Body of pancreas (tissue), 4 donors: ENCODE measurements around the gene TMEM40. TPM values are rescaled to one million over a fixed set of nuclear protein-coding genes. Genes with fewer than 3 reads are reported as not detected.

Experiments
- ATAC-seq: fragments of 150-250 bp; one replicate; pipeline ENCODE4 v1.9.1; 2016
- DNase-seq, 4 donors: peaks; one replicate each; pipeline ENCODE4 v3.0.0-alpha.2; 2019
- H3K27ac ChIP-seq, 4 donors: fragments of 200-600 bp; sonication (generic); 1 replicate in 3 of 4; 2 replicates in 1 of 4; pipeline versions ENCODE4 v1.5.1 to v1.6.1; 2016 to 2019; ENCODE audit warnings: mild to moderate bottlenecking in 1 of 4, mixed read lengths in 1 of 4, moderate library complexity in 1 of 4
- H3K27me3 ChIP-seq, 2 donors: fragments of 200-600 bp; sonication (generic); one replicate each; pipeline ENCODE4 v1.6.0; 2016; ENCODE audit warnings: mild to moderate bottlenecking in 1 of 2
- H3K36me3 ChIP-seq, 2 donors: fragments of 200-600 bp; sonication (generic); replicated peaks in 1 of 2; 2 replicates each; pipeline ENCODE4 v1.5.1; 2016; ENCODE audit warnings: low read depth in 2 of 2; ENCODE audit not compliant: insufficient read depth in 1 of 2
- H3K4me1 ChIP-seq: fragments of 200-600 bp; sonication (generic); one replicate; pipeline ENCODE4 v1.6.0; 2016
- H3K4me3 ChIP-seq, 2 donors: fragments of 200-600 bp; sonication (generic); 1 replicate in 1 of 2; 2 replicates in 1 of 2; pipeline ENCODE4 v1.5.1; 2016 to 2019
- H3K9me3 ChIP-seq, 3 donors: fragments of 200-600 bp; sonication (generic); 1 replicate in 2 of 3; 2 replicates in 1 of 3; pipeline ENCODE4 v1.5.1; 2016
- CTCF ChIP-seq, 7 experiments: fragments of 450-650 bp in 4 of 7; fragments of 200-600 bp in 3 of 7; sonication (generic) in 3 of 7; IDR thresholded peaks; one replicate each; pipeline ENCODE4 v1.5.1; 2016 to 2019; ENCODE audit warnings: antibody characterized with exemption in 7 of 7
- POLR2A ChIP-seq, 3 donors: fragments of 450-650 bp; IDR thresholded peaks; one replicate each; pipeline ENCODE4 v1.6.1; 2016; ENCODE audit warnings: antibody characterized with exemption in 3 of 3, mild to moderate bottlenecking in 2 of 3
- whole genome bisulfite sequencing, 2 donors: methylation state at CpG; one replicate each; pipeline ENCODE4 v1.1.5; 2017; 5-methylcytosine and 5-hydroxymethylcytosine counted together
- intact Hi-C: fragments of 100-400 bp; cut with DNase I; formaldehyde crosslinking; loops from one replicate; pipeline ENCODE4 v1.15.1; 2023
- total RNA-seq, 2 donors: library from RNA; depleted of rRNA; stranded (reverse); fragments of >200 nt; gene quantifications; one replicate each; pipeline ENCODE4 v1.1.0, GENCODE V29; 2016

The TMEM40 gene
- total RNA-seq, 2 donors from 2014 or later, result not detected

GRCh38 chr3:12700800-12701199, 58.3 kb downstream of the TMEM40 start:
- Histone ChIP-seq H3K27ac (no peak overlapping the region), H3K4me1 (no peaks in the 10 kb centered on the region), H3K36me3 (no peaks in the 10 kb centered on the region), H3K27me3 (no peaks in the 10 kb centered on the region), H3K9me3 (no peaks in the 10 kb centered on the region), H3K4me3 (no peak overlapping the region)
- DNase-seq, result no peak
- no peak for TF ChIP-seq CTCF (IDR thresholded peaks at IDR 0.05)
- no peak for TF ChIP-seq POLR2A (IDR thresholded peaks at IDR 0.05)
- intact Hi-C loops, result no loop called here
- ATAC-seq, result no peak
- 75 to 89% methylated on average over 2 of the region's 2 CpGs for WGBS, 2 donors

GRCh38 chr3:12695916-12696315, 63.1 kb downstream of the TMEM40 start:
- Histone ChIP-seq H3K9me3 (no peaks in the 10 kb centered on the region), H3K27me3 (no peaks in the 10 kb centered on the region), H3K4me3 (no peak overlapping the region), H3K27ac (no peak overlapping the region), H3K36me3 (no peaks in the 10 kb centered on the region), H3K4me1 (peaks cover 4% of the 10 kb centered on the region)
- WGBS, 2 donors, result 54 to 65% methylated on average over 2 of the region's 2 CpGs
- ATAC-seq (no peak), DNase-seq (no peak)
- intact Hi-C loops, result no loop called here
- TF ChIP-seq CTCF (IDR thresholded peaks at IDR 0.05) (no peak), POLR2A (IDR thresholded peaks at IDR 0.05) (no peak)

- Histone ChIP-seq H3K4me1 (peaks cover 4% of the 10 kb centered on the region), H3K4me3 (no peak overlapping the region), H3K27ac (no peak overlapping the region), H3K9me3 (no peaks in the 10 kb centered on the region), H3K36me3 (no peaks in the 10 kb centered on the region), H3K27me3 (no peaks in the 10 kb centered on the region)
- TF ChIP-seq POLR2A (IDR thresholded peaks at IDR 0.05) (no peak), CTCF (IDR thresholded peaks at IDR 0.05) (no peak)
- DNase-seq (no peak), ATAC-seq (no peak)
- intact Hi-C loops, result no loop called here
- WGBS, 2 donors, result 95 to 98% methylated on average over 3 of the region's 3 CpGs
Measured at GRCh38 chr3:12695112-12695511, 63.9 kb downstream of the TMEM40 start.

- no peaks in the 10 kb centered on the region for H3K36me3 ChIP-seq
- no peak overlapping the region for H3K27ac ChIP-seq
- WGBS, 2 donors, result 91 to 94% methylated on average over 8 of the region's 8 CpGs
- H3K4me3 ChIP-seq, result no peak overlapping the region
- TF ChIP-seq POLR2A (IDR thresholded peaks at IDR 0.05) (no peak), CTCF (IDR thresholded peaks at IDR 0.05) (no peak)
- no peaks in the 10 kb centered on the region for H3K9me3 ChIP-seq
- ATAC-seq, result no peak
- no peak for DNase-seq
- intact Hi-C loops, result no loop called here
- H3K4me1 ChIP-seq, result peaks cover 4% of the 10 kb centered on the region
- no peaks in the 10 kb centered on the region for H3K27me3 ChIP-seq
Measured at GRCh38 chr3:12692444-12692843, 66.6 kb downstream of the TMEM40 start.

GRCh38 chr3:12689997-12690711, 68.9 kb downstream of the TMEM40 start:
- no peaks in the 10 kb centered on the region for H3K36me3 ChIP-seq
- no peak for ATAC-seq
- no peak for DNase-seq

More at GRCh38 chr3:12689997-12690711, 68.9 kb downstream of the TMEM40 start:
- WGBS, 2 donors, result 91 to 92% methylated on average over 10 to 11 of the region's 11 CpGs
- Histone ChIP-seq H3K9me3 (no peaks in the 10 kb centered on the region), H3K4me1 (peaks cover 4% of the 10 kb centered on the region), H3K27me3 (no peaks in the 10 kb centered on the region), H3K27ac (no peak overlapping the region), H3K4me3 (no peak overlapping the region)
- intact Hi-C loops, result no loop called here
- no peak for TF ChIP-seq CTCF (IDR thresholded peaks at IDR 0.05)
- no peak for TF ChIP-seq POLR2A (IDR thresholded peaks at IDR 0.05)
